MM.1S (cell line): ENCODE results near the gene PARP4.
"Not testable (repeated sequence)": the region's sequence is repeated elsewhere in the genome, so short reads cannot be mapped to it uniquely, and the experiment has no call there.

Experiments
- CTCF ChIP-seq: fragments of 300-600 bp; sonication (generic); IDR thresholded peaks from 2 replicates; pipeline ENCODE4 v1.5.1; 2016; ENCODE audit warnings: antibody characterized with exemption, low read length, mixed read lengths
- EZH2 ChIP-seq: fragments of 300-600 bp; sonication (generic); optimal IDR thresholded peaks from 2 replicates; pipeline ENCODE3; 2017; ENCODE audit warnings: low read depth, mild to moderate bottlenecking, antibody characterized with exemption, low read length, mixed read lengths

GRCh38 chr13:24444851-24445250 is 67.7 kb downstream of the PARP4 start:
- not testable (repeated sequence) for TF ChIP-seq EZH2, CTCF
